GM21619 (cell line): ENCODE results near the gene SFTA2.
"Not testable (repeated sequence)": the region's sequence is repeated elsewhere in the genome, so short reads cannot be mapped to it uniquely, and the experiment has no call there.

Experiments
- ATAC-seq: cut with Tn5 transposase; IDR thresholded peaks from one replicate; pipeline ENCODE4 v1.9.1; 2021; ENCODE audit not compliant: unreplicated experiment

SFTA2 gene

GRCh38 chr6:30944051-30944450 lies 12.1 kb upstream of the SFTA2 start:
- no peak for ATAC-seq

- no peak for ATAC-seq
These were observed 10.5 kb upstream of the SFTA2 start for GRCh38 chr6:30942338-30943060.

GRCh38 chr6:30940361-30940986 lies 8.5 kb upstream of the SFTA2 start, which contains the start of gene MUCL3:
MUCL3 (plus strand) TSS chr6:30940973; CDS start chr6:30941000, 27 bp downstream.
- no peak for ATAC-seq

- no peak for ATAC-seq
These were observed 7.5 kb upstream of the SFTA2 start for GRCh38 chr6:30939473-30939872.

GRCh38 chr6:30938730-30939129 lies 6.8 kb upstream of the SFTA2 start:
- no peak for ATAC-seq

- no peak for ATAC-seq
These were observed 5.3 kb upstream of the SFTA2 start for GRCh38 chr6:30937265-30937664.

- ATAC-seq, result no peak
These were observed 3.0 kb upstream of the SFTA2 start for GRCh38 chr6:30935018-30935417.

- ATAC-seq, result no peak
These were observed 845 bp upstream of the SFTA2 start for GRCh38 chr6:30932665-30933365.

- ATAC-seq, result no peak
These were observed 698 bp downstream of the SFTA2 start for GRCh38 chr6:30931272-30931671.

GRCh38 chr6:30930506-30930905 lies 1.5 kb downstream of the SFTA2 start:
- no peak for ATAC-seq

- no peak for ATAC-seq
These were observed 3.3 kb downstream of the SFTA2 start for GRCh38 chr6:30928677-30929076.

GRCh38 chr6:30927080-30927479 lies 4.9 kb downstream of the SFTA2 start:
- ATAC-seq, result not testable (repeated sequence)

GRCh38 chr6:30926644-30927043 lies 5.3 kb downstream of the SFTA2 start:
- ATAC-seq, result no peak

GRCh38 chr6:30924040-30924627 lies 7.8 kb downstream of the SFTA2 start:
- not testable (repeated sequence) for ATAC-seq

GRCh38 chr6:30922447-30922852 lies 9.5 kb downstream of the SFTA2 start:
- ATAC-seq, result no peak

- no peak for ATAC-seq
These were observed 13.3 kb downstream of the SFTA2 start for GRCh38 chr6:30918670-30919069.

- no peak for ATAC-seq
These were observed 14.5 kb downstream of the SFTA2 start for GRCh38 chr6:30917487-30917886.

GRCh38 chr6:30917041-30917440 lies 14.9 kb downstream of the SFTA2 start:
- no peak for ATAC-seq

- no peak for ATAC-seq
These were observed 16.4 kb downstream of the SFTA2 start for GRCh38 chr6:30915591-30915946.

- ATAC-seq, result no peak
These were observed 16.9 kb downstream of the SFTA2 start for GRCh38 chr6:30914854-30915590.
